VCaP (cell line): ENCODE data around the gene CD47.

Experiments
- H3K27ac ChIP-seq: fragments of 450-650 bp; 2 replicates; pipeline ENCODE4 v1.5.1; 2017
- CTCF ChIP-seq: fragments of 450-650 bp; conservative IDR thresholded peaks from 2 replicates; pipeline ENCODE4 v1.5.1; 2017; ENCODE audit warnings: mild to moderate bottlenecking, moderate library complexity

CD47 gene

GRCh38 chr3:108044699-108045098 is 46.1 kb downstream of the CD47 start:
- no peak; the same call in 1 of the 2 replicates for TF ChIP-seq CTCF
- H3K27ac ChIP-seq: no peak overlapping the region

GRCh38 chr3:108042300-108042699 is 48.5 kb downstream of the CD47 start:
- TF ChIP-seq CTCF: no peak
- no peak overlapping the region for H3K27ac ChIP-seq

- H3K27ac ChIP-seq: no peak overlapping the region
- TF ChIP-seq CTCF: no peak
These were observed 49.6 kb downstream of the CD47 start for GRCh38 chr3:108041253-108041652.

GRCh38 chr3:108037770-108038169 is 53.1 kb downstream of the CD47 start:
- no peak for TF ChIP-seq CTCF
- no peak overlapping the region for H3K27ac ChIP-seq

GRCh38 chr3:108036984-108037741 is 53.7 kb downstream of the CD47 start:
- H3K27ac ChIP-seq: no peak overlapping the region
- no peak for TF ChIP-seq CTCF

- H3K27ac ChIP-seq: no peak overlapping the region
- TF ChIP-seq CTCF: no peak
These were observed 54.4 kb downstream of the CD47 start for GRCh38 chr3:108036401-108036800.

GRCh38 chr3:108035751-108036150 is 55.1 kb downstream of the CD47 start:
- H3K27ac ChIP-seq: no peak overlapping the region
- no peak for TF ChIP-seq CTCF
